Naive B cell (primary cell): Measurements from ENCODE around the gene MSH6. TPM values are rescaled to one million over a fixed set of nuclear protein-coding genes. Genes with fewer than 3 reads are reported as not detected.
"Not testable (repeated sequence)": the region's sequence is repeated elsewhere in the genome, so short reads cannot be mapped to it uniquely, and the experiment has no call there.

ENCODE experiments used
- ATAC-seq, 2 donors: fragments of 150-1000 bp; cut with Tn5 transposase; 2 replicates each; pipeline ENCODE4 v1.10.0; 2021; ENCODE audit warnings: low read depth in 2 of 2, mild to moderate bottlenecking in 2 of 2, moderate library complexity in 2 of 2
- DNase-seq: peaks from one replicate; pipeline ENCODE4 v3.0.0; 2022
- H3K27ac Mint-ChIP-seq, 6 donors: one replicate each; pipeline ENCODE4 v1.8.0; 2020 to 2022; ENCODE audit warnings: mild to moderate bottlenecking in 6 of 6, mixed read lengths in 6 of 6, moderate library complexity in 5 of 6, inconsistent platforms in 2 of 6
- H3K27me3 Mint-ChIP-seq, 3 donors: one replicate each; pipeline ENCODE4 v1.8.0; 2021 to 2022; ENCODE audit warnings: mixed read lengths in 3 of 3, mild to moderate bottlenecking in 1 of 3
- H3K36me3 Mint-ChIP-seq, 2 donors: one replicate each; pipeline ENCODE4 v1.8.0; 2020 to 2022; ENCODE audit warnings: mixed read lengths in 2 of 2, inconsistent platforms in 1 of 2, mild to moderate bottlenecking in 1 of 2
- H3K4me1 Mint-ChIP-seq, 3 donors: one replicate each; pipeline ENCODE4 v1.8.0; 2020 to 2022; ENCODE audit warnings: mixed read lengths in 3 of 3, inconsistent platforms in 1 of 3, mild to moderate bottlenecking in 1 of 3, moderate library complexity in 1 of 3
- H3K4me3 Mint-ChIP-seq, 8 donors: one replicate each; pipeline ENCODE4 v1.8.0; 2020 to 2022; ENCODE audit warnings: mild to moderate bottlenecking in 8 of 8, mixed read lengths in 8 of 8, moderate library complexity in 8 of 8, inconsistent platforms in 2 of 8
- H3K9me3 Mint-ChIP-seq, 7 donors: one replicate each; pipeline ENCODE4 v1.8.0; 2020 to 2022; ENCODE audit warnings: mixed read lengths in 7 of 7, mild to moderate bottlenecking in 5 of 7, inconsistent platforms in 2 of 7, moderate library complexity in 1 of 7
- polyA plus RNA-seq, 6 donors: library from polyadenylated mRNA; unstranded; fragments of 300-500 nt; fragmentation: Illumina TruSeq; gene quantifications; one replicate each; pipeline ENCODE4 v1.2.3, GENCODE V29; 2021; ENCODE audit warnings: low read depth in 6 of 6

MSH6 gene
- polyA plus RNA-seq, 6 donors from 2014 or later = 10.5 to 30.1 (median 15.3) TPM

GRCh38 chr2:47822518-47822917 is 39.6 kb downstream of the MSH6 start:
- Mint-ChIP-seq H3K36me3 (peaks cover 0 to 16% of the 10 kb centered on the region in 2 donors), H3K27me3 (no peaks in the 10 kb centered on the region), H3K4me3 (no peak overlapping the region), H3K9me3 (no peaks in the 10 kb centered on the region), H3K4me1 (no peaks in the 10 kb centered on the region), H3K27ac (peak overlapping the region in 1 of 6 donors; percentile 24)
- ATAC-seq = no peak
- DNase-seq = no peak

DNA sequence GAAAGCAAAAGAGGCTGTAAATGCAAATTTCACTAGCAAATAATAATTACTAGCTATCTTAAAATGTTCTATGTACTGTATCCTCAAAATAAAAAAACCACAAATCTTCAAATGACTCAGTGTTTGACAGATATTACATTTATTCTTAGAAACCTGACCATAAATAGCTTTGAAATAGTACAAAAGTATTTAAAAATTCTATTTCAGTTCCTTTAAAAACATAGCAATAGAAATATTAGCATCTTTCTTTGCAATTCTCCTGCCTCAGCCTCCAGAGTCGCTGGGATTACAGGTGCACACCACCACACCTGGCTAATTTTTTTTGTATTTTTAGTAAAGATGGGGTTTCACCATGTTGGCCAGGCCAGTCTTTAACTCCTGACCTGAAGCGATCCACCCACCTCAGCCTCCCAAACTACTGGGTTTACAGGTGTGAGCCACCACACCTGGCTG is 50.6 kb downstream of the MSH6 start:
- H3K9me3 Mint-ChIP-seq = no peaks in the 10 kb centered on the region
- peaks cover 0 to 18% of the 10 kb centered on the region in 2 donors for H3K36me3 Mint-ChIP-seq
- DNase-seq = no peak
- H3K27ac Mint-ChIP-seq = peak overlapping the region in 1 of 6 donors; percentile 78
- no peak overlapping the region for H3K4me3 Mint-ChIP-seq
- ATAC-seq = no peak
- H3K27me3 Mint-ChIP-seq = no peaks in the 10 kb centered on the region
- H3K4me1 Mint-ChIP-seq = peaks cover 0 to under 1% (median 0%) of the 10 kb centered on the region in 3 donors

GRCh38 chr2:47838249-47838648 is 55.3 kb downstream of the MSH6 start:
- no peak overlapping the region for H3K27ac Mint-ChIP-seq
- no peaks in the 10 kb centered on the region for H3K27me3 Mint-ChIP-seq
- no peak overlapping the region for H3K4me3 Mint-ChIP-seq

DNA sequence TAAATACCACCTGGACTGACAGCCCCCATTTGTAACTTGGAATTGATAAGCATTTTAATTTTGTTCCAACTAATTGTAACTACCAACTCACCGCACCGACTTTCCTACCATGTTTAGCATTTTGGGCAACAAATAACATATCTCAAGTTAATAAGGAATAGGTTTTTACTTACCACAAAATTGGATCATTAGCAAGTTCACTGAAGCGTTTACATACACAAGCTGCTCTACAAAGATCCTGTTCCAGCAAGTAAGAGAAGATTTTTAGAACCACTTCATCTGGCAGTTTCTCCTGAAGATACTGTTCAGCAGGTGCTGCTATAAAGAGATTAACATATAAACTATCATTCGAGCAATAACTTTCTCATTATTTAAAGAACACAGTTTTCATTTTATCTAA is 55.7 kb downstream of the MSH6 start:
- Mint-ChIP-seq H3K9me3 (no peaks in the 10 kb centered on the region), H3K36me3 (peaks cover 0 to 11% of the 10 kb centered on the region in 2 donors), H3K27ac (peak overlapping the region in 1 of 6 donors; percentile 49), H3K4me3 (no peak overlapping the region), H3K4me1 (peaks cover 13 to 20% (median 14%) of the 10 kb centered on the region in 3 donors), H3K27me3 (no peaks in the 10 kb centered on the region)
- DNase-seq (no peak), ATAC-seq (no peak)

More at GRCh38 chr2:47838249-47838648, 55.3 kb downstream of the MSH6 start:
- no peak for DNase-seq
- no peaks in the 10 kb centered on the region for H3K9me3 Mint-ChIP-seq
- peaks cover 8 to 15% (median 10%) of the 10 kb centered on the region in 3 donors for H3K4me1 Mint-ChIP-seq
- H3K36me3 Mint-ChIP-seq = peaks cover 0 to 11% of the 10 kb centered on the region in 2 donors
- ATAC-seq = no peak

DNA sequence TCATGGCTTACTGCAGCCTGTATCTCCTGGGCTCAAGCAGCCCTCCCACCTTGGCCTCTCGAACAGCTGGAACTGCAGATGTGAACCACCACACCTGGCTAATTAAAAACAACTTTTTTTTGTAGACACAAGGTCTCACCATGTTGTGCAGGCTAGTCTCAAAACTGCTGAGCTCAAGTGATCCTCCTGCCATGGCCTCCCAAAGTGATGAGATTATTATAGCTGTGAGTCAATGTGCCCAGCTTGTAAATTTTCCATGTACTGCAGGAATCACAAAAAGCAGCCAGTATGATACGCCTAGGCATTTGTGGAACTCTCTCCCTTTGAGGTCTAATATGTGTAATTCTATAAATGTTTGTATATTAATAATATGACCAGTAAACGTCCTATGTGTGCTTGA is 59.9 kb downstream of the MSH6 start:
- H3K4me1 Mint-ChIP-seq = peaks cover 32 to 46% (median 40%) of the 10 kb centered on the region in 3 donors
- H3K27me3 Mint-ChIP-seq = no peaks in the 10 kb centered on the region
- no peak overlapping the region for H3K4me3 Mint-ChIP-seq
- no peak for DNase-seq
- peaks cover 0 to 6% of the 10 kb centered on the region in 2 donors for H3K36me3 Mint-ChIP-seq
- peak overlapping the region in 2 of 6 donors; percentile 52 to 74 for H3K27ac Mint-ChIP-seq
- ATAC-seq = no peak
- H3K9me3 Mint-ChIP-seq = no peaks in the 10 kb centered on the region

GRCh38 chr2:47843407-47843806 is 60.5 kb downstream of the MSH6 start:
- Mint-ChIP-seq H3K4me3 (no peak overlapping the region), H3K9me3 (no peaks in the 10 kb centered on the region), H3K4me1 (peaks cover 36 to 49% (median 45%) of the 10 kb centered on the region in 3 donors), H3K36me3 (peaks cover 0 to 5% of the 10 kb centered on the region in 2 donors), H3K27ac (peak overlapping the region in 3 of 6 donors; percentile 30 to 89 (median 74)), H3K27me3 (no peaks in the 10 kb centered on the region)
- ATAC-seq (no peak), DNase-seq (no peak)

DNA sequence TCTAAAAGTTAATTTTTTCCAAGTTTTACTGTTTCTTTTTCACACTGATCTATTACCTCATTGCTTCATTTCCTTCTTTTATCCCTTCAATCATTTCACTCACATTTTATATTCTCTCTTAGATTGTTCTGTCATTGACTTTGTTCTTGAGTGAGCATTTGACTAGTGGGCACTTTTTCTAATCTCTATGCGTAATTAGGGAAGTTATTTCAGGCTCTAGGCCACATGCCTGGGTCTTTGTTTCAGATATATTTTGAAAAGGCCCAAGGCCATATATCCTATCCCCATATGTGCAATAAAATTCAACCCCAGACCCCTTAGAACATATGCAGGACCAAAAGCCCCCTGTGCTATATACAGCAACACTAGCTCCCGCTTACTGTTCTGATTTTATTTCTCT is 61.2 kb downstream of the MSH6 start:
- DNase-seq (no peak), ATAC-seq (no peak)
- Mint-ChIP-seq H3K27ac (peak overlapping the region; percentile 66 to 91 (median 85)), H3K36me3 (no peaks in the 10 kb centered on the region), H3K9me3 (no peaks in the 10 kb centered on the region), H3K4me3 (peak overlapping the region in 1 of 8 donors; percentile 3), H3K27me3 (no peaks in the 10 kb centered on the region), H3K4me1 (peaks cover 33 to 49% (median 45%) of the 10 kb centered on the region in 3 donors)

- DNase-seq (no peak), ATAC-seq (no peak)
- peaks cover 35 to 53% (median 52%) of the 10 kb centered on the region in 3 donors for H3K4me1 Mint-ChIP-seq
- peak overlapping the region in 4 of 6 donors; percentile 7 to 85 (median 52) for H3K27ac Mint-ChIP-seq
- H3K9me3 Mint-ChIP-seq = no peaks in the 10 kb centered on the region
- no peak overlapping the region for H3K4me3 Mint-ChIP-seq
- no peaks in the 10 kb centered on the region for H3K27me3 Mint-ChIP-seq
- H3K36me3 Mint-ChIP-seq = no peaks in the 10 kb centered on the region
Measured at GRCh38 chr2:47849368-47849767, 66.4 kb downstream of the MSH6 start.

DNA sequence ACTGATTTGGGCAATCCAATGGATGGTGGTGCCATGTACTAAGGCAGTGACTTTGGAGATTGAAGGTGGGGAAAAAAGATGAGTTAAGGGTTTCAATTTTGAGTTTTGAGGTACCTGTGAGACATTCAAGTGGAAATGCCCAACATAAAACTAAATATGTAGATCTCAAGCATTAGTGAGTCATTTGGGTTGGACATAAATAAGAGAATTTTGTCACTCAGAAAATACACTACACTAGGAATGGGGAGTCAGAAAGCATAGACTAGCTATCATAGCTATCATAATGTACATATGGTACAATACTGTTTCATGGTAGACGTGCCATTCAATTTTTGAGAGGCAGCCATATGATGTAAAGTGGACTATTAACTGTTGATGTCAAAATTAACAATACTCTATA is 67.3 kb downstream of the MSH6 start:
- no peaks in the 10 kb centered on the region for H3K36me3 Mint-ChIP-seq
- H3K27me3 Mint-ChIP-seq = no peaks in the 10 kb centered on the region
- peak overlapping the region in 1 of 8 donors; percentile 25 for H3K4me3 Mint-ChIP-seq
- H3K27ac Mint-ChIP-seq = peak overlapping the region in 5 of 6 donors; percentile 24 to 85 (median 45)
- no peak for DNase-seq
- no peaks in the 10 kb centered on the region for H3K9me3 Mint-ChIP-seq
- peaks cover 27 to 51% (median 51%) of the 10 kb centered on the region in 3 donors for H3K4me1 Mint-ChIP-seq
- ATAC-seq = no peak

DNA sequence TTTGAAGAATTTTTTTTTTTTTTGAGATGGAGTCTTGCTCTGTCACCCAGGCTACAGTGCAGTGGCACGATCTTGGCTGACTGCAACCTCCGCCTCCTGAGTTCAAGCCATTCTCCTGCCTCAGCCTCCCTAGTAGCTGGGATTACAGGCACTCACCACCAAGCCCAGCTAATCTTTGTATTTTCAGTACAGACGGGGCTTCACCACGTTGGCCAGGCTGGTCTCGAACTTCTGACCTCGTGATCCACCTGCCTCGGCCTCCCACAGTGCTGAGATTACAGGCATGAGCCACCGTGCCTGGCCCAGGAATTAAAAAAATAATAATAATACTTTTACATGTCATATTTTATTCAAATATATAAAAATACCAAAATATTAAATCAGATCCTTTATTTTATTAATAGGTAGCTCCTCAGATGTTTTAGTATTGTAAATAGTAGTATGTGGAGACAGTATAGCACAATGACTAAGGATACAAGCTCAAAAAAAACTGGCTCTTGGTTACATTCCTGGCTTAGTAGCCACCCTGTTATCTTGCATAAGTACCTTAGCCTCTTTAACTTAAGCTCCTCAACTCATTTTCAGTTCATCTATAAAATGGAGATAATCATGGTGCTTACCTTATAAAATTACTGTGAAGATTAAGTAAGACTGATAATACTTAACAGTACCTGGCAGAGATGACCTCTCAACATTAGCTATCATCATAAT is 70.3 kb downstream of the MSH6 start:
- H3K4me3 Mint-ChIP-seq, H3K27me3 Mint-ChIP-seq, H3K9me3 Mint-ChIP-seq, ATAC-seq, H3K36me3 Mint-ChIP-seq, DNase-seq: not testable (repeated sequence)
- peak overlapping the region in 2 of 6 donors; percentile 20 to 69 for H3K27ac Mint-ChIP-seq
- H3K4me1 Mint-ChIP-seq = peaks cover 43 to 63% (median 59%) of the 10 kb centered on the region in 3 donors

Other genes starting within 250 kb of the MSH6 start
- under 1 TPM in 5 of 6 donors, not detected in 1; 0.04 to 0.25 (median 0.21) TPM for gene KCNK12, start 212.2 kb upstream of the MSH6 start, polyA plus RNA-seq
- gene FBXO11, start 123.4 kb downstream of the MSH6 start, polyA plus RNA-seq = 10 to 100 TPM; 12.7 to 21.5 (median 14.0) TPM